ENCODE results near the gene ADPRH. TPM values are rescaled to one million over a fixed set of nuclear protein-coding genes. Genes with fewer than 3 reads are reported as not detected.
"Not testable (repeated sequence)": the region's sequence is repeated elsewhere in the genome, so short reads cannot be mapped to it uniquely, and the experiment has no call there.

ADPRH gene
- total RNA-seq, 2 experiments from 2014 or later: 7.7 to 8.6 TPM

DNA sequence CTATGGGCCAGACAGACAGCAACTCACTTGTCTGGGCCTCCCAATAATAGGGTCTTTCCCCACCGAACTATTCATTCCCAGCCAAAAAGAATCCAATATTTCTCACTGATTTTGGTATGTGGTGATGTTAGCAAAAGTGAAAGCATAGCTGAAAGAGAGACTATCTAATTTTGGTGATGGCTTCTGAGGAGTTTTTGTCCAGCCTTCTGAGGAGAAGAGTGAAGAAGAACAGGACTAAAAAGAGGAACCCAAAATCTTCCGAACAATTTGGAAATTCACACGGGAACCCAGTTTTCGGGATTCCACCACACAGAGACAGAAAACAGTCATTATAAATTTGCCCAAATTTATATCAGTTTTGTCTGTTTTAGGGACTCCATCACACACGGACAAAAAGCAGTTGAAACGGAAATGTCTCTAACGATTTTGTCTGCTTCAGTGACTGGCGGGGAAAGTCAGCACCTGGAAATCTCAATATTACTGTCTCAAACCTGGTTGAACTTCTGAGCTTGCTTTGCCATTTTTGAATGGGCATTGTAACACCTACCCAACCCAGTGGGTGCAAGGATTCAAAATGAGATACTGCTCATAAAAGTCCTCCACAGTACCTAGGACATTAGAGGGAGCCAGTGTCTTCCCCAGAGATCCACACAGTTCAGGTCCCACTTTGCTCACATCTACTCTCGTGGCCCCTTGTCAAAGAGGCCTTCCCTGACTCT, 28.9 kb upstream of the ADPRH start:
- POLR2A ChIA-PET: no interaction called here
- no peaks in the 10 kb centered on the region for H3K4me1 Mint-ChIP-seq (ENCODE audit: low read depth)

DNA sequence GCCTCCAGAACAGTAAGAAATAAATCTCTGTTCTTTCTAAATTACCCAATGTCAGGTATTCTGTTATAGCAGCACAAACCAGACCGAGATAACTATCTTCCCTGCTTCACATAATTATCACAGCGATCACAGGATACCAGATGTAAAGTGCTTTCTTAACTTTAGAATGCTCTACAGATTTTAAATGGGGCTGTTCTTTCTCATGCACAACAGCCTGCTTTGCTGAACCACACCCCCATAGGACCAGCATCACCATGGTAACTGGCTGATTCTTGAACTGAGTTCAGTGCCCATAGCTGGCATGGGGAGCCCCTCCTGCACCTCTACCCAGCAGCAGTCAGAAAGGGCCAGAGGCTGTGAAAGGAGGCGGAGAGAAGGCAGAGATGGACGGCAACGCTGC, 27.7 kb upstream of the ADPRH start:
- Mint-ChIP-seq H3K27me3 (no peaks in the 10 kb centered on the region), H3K4me1 (ENCODE audit: low read depth) (no peaks in the 10 kb centered on the region), H3K4me3 (no peak overlapping the region), H3K27ac (no peak overlapping the region), H3K36me3 (no peaks in the 10 kb centered on the region), H3K9me3 (no peaks in the 10 kb centered on the region)
- intact Hi-C loops (cut with micrococcal nuclease): no loop called here
- no peak for DNase-seq
- ChIA-PET POLR2A (no interaction called here), CTCF (no interaction called here)

More for the DNA sequence above, 28.9 kb upstream of the ADPRH start:
- intact Hi-C loops (cut with micrococcal nuclease): no loop called here
- Mint-ChIP-seq H3K27ac (no peak overlapping the region), H3K27me3 (no peaks in the 10 kb centered on the region), H3K36me3 (no peaks in the 10 kb centered on the region), H3K9me3 (no peaks in the 10 kb centered on the region), H3K4me3 (no peak overlapping the region)
- no peak for DNase-seq
- CTCF ChIA-PET: interaction anchor here (1.0 kb wide), 1 partner anchor 9 kb away, joined by 4 read pairs; the partner anchor contains the start of gene CD80

- H3K27me3 Mint-ChIP-seq; H3K27ac Mint-ChIP-seq; intact Hi-C loops (cut with micrococcal nuclease); H3K36me3 Mint-ChIP-seq; H3K4me3 Mint-ChIP-seq; DNase-seq; CTCF ChIA-PET; H3K9me3 Mint-ChIP-seq; H3K4me1 Mint-ChIP-seq (ENCODE audit: low read depth); POLR2A ChIA-PET: not testable (repeated sequence)
Measured at GRCh38 chr3:119552928-119553327, 26.4 kb upstream of the ADPRH start.

DNA sequence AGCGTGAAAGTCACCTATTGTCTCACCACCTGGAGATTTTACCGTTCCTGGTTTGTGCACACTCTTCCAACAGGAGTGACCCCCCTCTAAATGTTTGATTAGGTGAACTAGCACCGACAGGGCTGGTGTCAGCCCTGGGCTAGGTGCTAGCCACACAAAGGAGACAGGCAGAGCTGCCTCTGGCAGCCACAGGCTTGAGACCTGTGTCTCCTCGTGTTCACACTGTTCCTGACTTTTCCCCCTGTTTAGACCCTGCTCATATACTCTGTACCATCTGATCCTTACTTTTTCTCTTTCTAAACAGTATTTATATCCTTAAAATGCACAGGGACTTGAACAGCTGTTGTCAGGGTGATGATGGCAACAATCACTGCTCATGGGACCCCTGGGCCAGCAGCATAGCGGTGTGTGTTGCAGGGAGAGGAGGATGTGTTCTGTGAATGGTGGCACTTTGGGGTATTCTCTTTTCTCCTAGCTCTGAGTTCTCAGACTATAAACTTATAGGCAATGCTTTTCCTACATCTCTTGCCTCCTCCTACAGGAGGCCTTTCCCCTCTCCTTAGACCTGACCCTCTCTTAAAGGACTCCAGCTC, 25.4 kb upstream of the ADPRH start:
- H3K4me1 Mint-ChIP-seq (ENCODE audit: low read depth): peaks cover 10% of the 10 kb centered on the region
- no peaks in the 10 kb centered on the region for H3K9me3 Mint-ChIP-seq
- POLR2A ChIA-PET: no interaction called here
- CTCF ChIA-PET: no interaction called here
- H3K27me3 Mint-ChIP-seq: no peaks in the 10 kb centered on the region
- DNase-seq: no peak
- H3K36me3 Mint-ChIP-seq: no peaks in the 10 kb centered on the region
- H3K4me3 Mint-ChIP-seq: no peak overlapping the region
- intact Hi-C loops (cut with micrococcal nuclease): no loop called here
- H3K27ac Mint-ChIP-seq: no peak overlapping the region

GRCh38 chr3:119555309-119555735, 24.0 kb upstream of the ADPRH start:
- Mint-ChIP-seq H3K9me3 (no peaks in the 10 kb centered on the region), H3K4me3 (no peak overlapping the region), H3K4me1 (ENCODE audit: low read depth) (peaks cover 17% of the 10 kb centered on the region), H3K36me3 (no peaks in the 10 kb centered on the region), H3K27me3 (no peaks in the 10 kb centered on the region), H3K27ac (no peak overlapping the region)
- intact Hi-C loops (cut with micrococcal nuclease): no loop called here
- CTCF ChIA-PET: interaction anchor here (1.1 kb wide), 1 partner anchor 45 kb away, joined by 3 read pairs; no protein-coding TSS in a partner anchor
- POLR2A ChIA-PET: no interaction called here
- DNase-seq: no peak

GRCh38 chr3:119555929-119556328, 23.4 kb upstream of the ADPRH start:
- no peak for DNase-seq
- no peak overlapping the region for H3K4me3 Mint-ChIP-seq
- no peaks in the 10 kb centered on the region for H3K9me3 Mint-ChIP-seq
- no peaks in the 10 kb centered on the region for H3K27me3 Mint-ChIP-seq
- H3K36me3 Mint-ChIP-seq: no peaks in the 10 kb centered on the region
- peaks cover 17% of the 10 kb centered on the region for H3K4me1 Mint-ChIP-seq (ENCODE audit: low read depth)
- CTCF ChIA-PET: interaction anchor here (1.1 kb wide), 1 partner anchor 45 kb away, joined by 3 read pairs; no protein-coding TSS in a partner anchor
- intact Hi-C loops (cut with micrococcal nuclease): no loop called here
- POLR2A ChIA-PET: no interaction called here
- H3K27ac Mint-ChIP-seq: no peak overlapping the region

- Mint-ChIP-seq H3K27ac (no peak overlapping the region), H3K4me3 (no peak overlapping the region), H3K9me3 (no peaks in the 10 kb centered on the region), H3K27me3 (no peaks in the 10 kb centered on the region), H3K4me1 (ENCODE audit: low read depth) (peaks cover 18% of the 10 kb centered on the region), H3K36me3 (no peaks in the 10 kb centered on the region)
- CTCF ChIA-PET: interaction anchor here (0.6 kb wide), 1 partner anchor 127 kb away, joined by 4 read pairs; no protein-coding TSS in a partner anchor
- POLR2A ChIA-PET: no interaction called here
- DNase-seq: no peak
- intact Hi-C loops (cut with micrococcal nuclease): no loop called here
Measured at GRCh38 chr3:119557192-119557876, 22.0 kb upstream of the ADPRH start.

DNA sequence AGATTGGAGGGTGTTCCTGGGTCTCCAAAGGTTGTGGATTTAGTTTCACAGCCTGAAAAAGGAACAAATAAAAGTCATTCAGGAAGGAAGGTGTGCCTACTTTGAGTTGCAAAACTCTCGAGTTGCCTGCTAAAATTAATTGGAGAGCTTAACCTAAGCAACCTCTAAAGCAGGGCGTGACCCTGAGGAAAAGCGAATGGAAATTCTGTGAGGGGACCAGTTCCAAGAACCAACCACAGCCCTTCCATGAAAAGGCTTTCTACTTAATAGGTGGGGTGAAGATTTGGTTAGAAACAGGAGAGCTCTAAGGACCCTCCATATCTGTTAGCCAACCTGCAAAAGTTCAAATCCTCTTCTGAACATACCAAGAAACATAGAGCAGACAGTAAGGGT, 21.4 kb upstream of the ADPRH start:
- Mint-ChIP-seq H3K36me3 (no peaks in the 10 kb centered on the region), H3K4me1 (ENCODE audit: low read depth) (peaks cover 24% of the 10 kb centered on the region), H3K9me3 (no peaks in the 10 kb centered on the region), H3K27ac (peak overlapping the region; percentile 34), H3K27me3 (no peaks in the 10 kb centered on the region), H3K4me3 (peak overlapping the region; percentile 20)
- intact Hi-C loops (cut with micrococcal nuclease): no loop called here
- POLR2A ChIA-PET: no interaction called here
- DNase-seq: peak; percentile 20
- CTCF ChIA-PET: interaction anchor here (0.5 to 1.4 kb wide), 2 partner anchors 94 to 442 kb away, joined by 3 read pairs; no protein-coding TSS in a partner anchor

DNA sequence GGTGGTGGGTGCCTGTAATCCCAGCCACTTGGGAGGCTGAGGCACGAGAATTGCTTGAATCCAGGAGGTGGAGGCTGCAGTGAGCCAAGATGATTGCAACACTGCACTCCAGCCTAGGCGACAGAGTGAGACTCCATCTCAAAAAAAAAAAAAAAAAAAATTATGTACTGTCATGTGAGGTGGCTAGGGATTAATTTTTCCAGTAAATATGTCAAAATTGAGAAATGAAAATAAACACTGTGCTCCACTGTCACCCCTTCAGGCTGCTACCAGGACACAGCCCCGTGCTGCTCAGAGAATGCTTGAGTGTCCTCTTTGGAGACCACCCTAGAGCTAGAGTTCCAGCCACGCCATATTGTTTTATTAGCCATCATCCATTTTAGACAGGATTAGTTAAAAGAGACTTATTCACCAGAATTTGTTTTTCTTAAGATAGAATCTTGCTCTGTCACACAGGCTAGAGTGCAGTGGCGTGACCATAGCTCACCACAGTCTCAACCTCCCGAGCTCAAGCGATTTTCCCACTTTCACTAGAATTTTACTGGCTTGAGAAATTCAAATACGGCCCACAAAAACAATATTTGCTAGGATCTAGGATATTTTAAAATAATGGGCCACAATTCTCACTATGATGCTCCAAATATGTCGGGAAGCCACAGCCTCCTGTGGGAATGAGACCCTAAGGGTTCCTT, 20.5 kb upstream of the ADPRH start:
- H3K27me3 Mint-ChIP-seq: no peaks in the 10 kb centered on the region
- no peak for DNase-seq
- no peaks in the 10 kb centered on the region for H3K9me3 Mint-ChIP-seq
- intact Hi-C loops (cut with micrococcal nuclease): loop anchor here (1.0 kb wide), 2 partner anchors 60 to 95 kb away; partner anchors contain the start of genes TIMMDC1 and TMEM39A
- H3K4me3 Mint-ChIP-seq: peak overlapping the region; percentile 20
- CTCF ChIA-PET: interaction anchor here (0.5 to 1.9 kb wide), 8 partner anchors 8 to 443 kb away, joined by 3 to 7 read pairs (median 4); no protein-coding TSS in a partner anchor
- POLR2A ChIA-PET: no interaction called here
- H3K4me1 Mint-ChIP-seq (ENCODE audit: low read depth): peaks cover 24% of the 10 kb centered on the region
- no peaks in the 10 kb centered on the region for H3K36me3 Mint-ChIP-seq
- peak overlapping the region; percentile 56 for H3K27ac Mint-ChIP-seq

- H3K27ac Mint-ChIP-seq: peak within 1 kb of the TSS; percentile 56
- POLR2A ChIA-PET: interaction anchor here (1.5 kb wide), 2 partner anchors 61 to 96 kb away, joined by 4 to 6 read pairs; partner anchors contain the start of genes TIMMDC1 and TMEM39A
- DNase-seq: peak; percentile 84
Measured at GRCh38 chr3:119559441-119559963, 19.8 kb upstream of the ADPRH start, which contains the start of gene CD80. Gene CD80 (minus strand): TSS chr3:119559614. CDS start chr3:119557728, 1,886 bp downstream.

DNA sequence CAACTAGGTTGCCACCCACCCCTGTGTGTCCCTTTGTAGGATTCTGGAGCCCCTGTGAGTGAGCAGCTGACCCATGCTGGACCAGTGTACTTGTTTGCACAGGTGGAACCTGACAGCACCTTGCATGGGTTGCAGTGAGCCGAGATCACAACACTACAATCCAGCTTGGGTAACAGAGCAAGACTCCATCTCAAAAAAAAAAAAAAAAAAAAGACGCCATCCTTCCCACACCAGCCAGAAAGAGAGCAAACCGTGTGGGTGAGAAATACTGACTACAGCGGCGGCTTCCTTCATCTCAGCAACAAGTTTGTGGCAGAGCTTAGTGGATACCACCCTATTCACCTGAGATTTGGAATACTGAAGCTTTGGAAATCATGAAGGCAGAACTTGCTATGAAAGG, 19.1 kb upstream of the ADPRH start:
- intact Hi-C loops (cut with micrococcal nuclease): no loop called here
- Mint-ChIP-seq H3K4me1 (ENCODE audit: low read depth) (peaks cover 24% of the 10 kb centered on the region), H3K27ac (no peak overlapping the region), H3K9me3 (peaks cover 2% of the 10 kb centered on the region), H3K27me3 (no peaks in the 10 kb centered on the region), H3K4me3 (no peak overlapping the region), H3K36me3 (no peaks in the 10 kb centered on the region)
- ChIA-PET CTCF (interaction anchor here (0.7 to 1.9 kb wide), 9 partner anchors 13 to 124 kb away, joined by 3 to 7 read pairs (median 4); no protein-coding TSS in a partner anchor), POLR2A (interaction anchor here (1.5 kb wide), 2 partner anchors 62 to 97 kb away, joined by 4 to 6 read pairs; partner anchors contain the start of genes TIMMDC1 and TMEM39A)
- no peak for DNase-seq

More at GRCh38 chr3:119559441-119559963, 19.8 kb upstream of the ADPRH start, which contains the start of gene CD80:
- Mint-ChIP-seq H3K4me3 (peak within 1 kb of the TSS; percentile 24), H3K4me1 (ENCODE audit: low read depth) (peaks cover 24% of the 10 kb centered on the region), H3K36me3 (no peaks in the 10 kb centered on the region), H3K9me3 (peaks cover 2% of the 10 kb centered on the region), H3K27me3 (no peaks in the 10 kb centered on the region)
- intact Hi-C loops (cut with micrococcal nuclease): loop anchor here (1.0 kb wide), 2 partner anchors 61 to 96 kb away; partner anchors contain the start of genes TIMMDC1 and TMEM39A
- CTCF ChIA-PET: interaction anchor here (0.7 to 1.9 kb wide), 11 partner anchors 9 to 125 kb away, joined by 3 to 7 read pairs (median 4); no protein-coding TSS in a partner anchor

All from activated CD4-positive, alpha-beta memory T cell treated with anti-CD3 and anti-CD28 coated beads for 36 hours (primary cell).